Lower leg skin (tissue), 3 donors: ENCODE results near the gene EVI5L.

ENCODE experiments used
- POLR2A ChIP-seq, 2 donors: fragments of 450-650 bp; IDR thresholded peaks; one replicate each; pipeline ENCODE4 v1.6.1; 2016 to 2017; ENCODE audit warnings: antibody characterized with exemption in 2 of 2, mild to moderate bottlenecking in 1 of 2, moderate library complexity in 1 of 2
- TF ChIP-seq, protein P1 (sequence below), 3 donors: fragments of 450-650 bp; IDR thresholded peaks; one replicate each; pipeline ENCODE4 v1.5.1; 2016; ENCODE audit warnings: antibody characterized with exemption in 3 of 3, mild to moderate bottlenecking in 3 of 3, moderate library complexity in 2 of 3

DNA sequence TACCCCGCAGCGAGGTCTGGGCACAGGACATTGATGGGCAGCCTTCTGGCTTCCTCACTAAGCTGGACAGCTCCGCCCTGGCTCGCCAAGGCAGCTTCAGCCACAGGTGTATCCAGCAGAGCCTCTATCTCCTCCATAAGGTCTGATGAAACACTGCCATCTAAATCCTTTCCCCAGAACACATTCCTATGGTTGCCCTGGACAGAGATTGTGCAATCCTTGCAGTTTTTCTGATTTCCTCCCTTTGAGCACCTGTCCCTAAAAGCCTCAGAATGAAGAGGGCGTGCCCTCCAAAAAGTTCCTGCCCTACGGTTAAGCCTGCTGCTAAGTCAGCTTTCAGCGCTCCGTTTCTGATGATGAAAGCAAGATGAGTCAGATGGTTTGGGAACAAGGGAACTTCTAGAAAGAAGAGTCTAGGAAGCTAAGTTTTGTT, 46.0 kb upstream of the EVI5L start:
- TF ChIP-seq, protein P1, sequence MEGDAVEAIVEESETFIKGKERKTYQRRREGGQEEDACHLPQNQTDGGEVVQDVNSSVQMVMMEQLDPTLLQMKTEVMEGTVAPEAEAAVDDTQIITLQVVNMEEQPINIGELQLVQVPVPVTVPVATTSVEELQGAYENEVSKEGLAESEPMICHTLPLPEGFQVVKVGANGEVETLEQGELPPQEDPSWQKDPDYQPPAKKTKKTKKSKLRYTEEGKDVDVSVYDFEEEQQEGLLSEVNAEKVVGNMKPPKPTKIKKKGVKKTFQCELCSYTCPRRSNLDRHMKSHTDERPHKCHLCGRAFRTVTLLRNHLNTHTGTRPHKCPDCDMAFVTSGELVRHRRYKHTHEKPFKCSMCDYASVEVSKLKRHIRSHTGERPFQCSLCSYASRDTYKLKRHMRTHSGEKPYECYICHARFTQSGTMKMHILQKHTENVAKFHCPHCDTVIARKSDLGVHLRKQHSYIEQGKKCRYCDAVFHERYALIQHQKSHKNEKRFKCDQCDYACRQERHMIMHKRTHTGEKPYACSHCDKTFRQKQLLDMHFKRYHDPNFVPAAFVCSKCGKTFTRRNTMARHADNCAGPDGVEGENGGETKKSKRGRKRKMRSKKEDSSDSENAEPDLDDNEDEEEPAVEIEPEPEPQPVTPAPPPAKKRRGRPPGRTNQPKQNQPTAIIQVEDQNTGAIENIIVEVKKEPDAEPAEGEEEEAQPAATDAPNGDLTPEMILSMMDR (IDR thresholded peaks at IDR 0.05), result no peak
- TF ChIP-seq POLR2A (IDR thresholded peaks at IDR 0.05), result no peak
